SK-N-MC (cell line): ENCODE measurements around the gene EFCAB6.

ENCODE experiments used
- EZH2 ChIP-seq: fragments of 200-600 bp; sonication (generic); IDR thresholded peaks from one replicate; pipeline ENCODE4 v1.6.1; 2017; ENCODE audit warnings: antibody characterized with exemption
- FOXP2 ChIP-seq: optimal IDR thresholded peaks from 2 replicates; pipeline ENCODE3; 2011; ENCODE audit warnings: mild to moderate bottlenecking, moderate library complexity; ENCODE audit not compliant: insufficient read depth; ENCODE audit errors: extremely low read length, control extremely low read depth
- POLR2AphosphoS5 ChIP-seq: IDR thresholded peaks from 2 replicates; pipeline ENCODE4 v1.6.1; 2012; ENCODE audit warnings: mild to moderate bottlenecking, low read depth, low read length, borderline replicate concordance

DNA sequence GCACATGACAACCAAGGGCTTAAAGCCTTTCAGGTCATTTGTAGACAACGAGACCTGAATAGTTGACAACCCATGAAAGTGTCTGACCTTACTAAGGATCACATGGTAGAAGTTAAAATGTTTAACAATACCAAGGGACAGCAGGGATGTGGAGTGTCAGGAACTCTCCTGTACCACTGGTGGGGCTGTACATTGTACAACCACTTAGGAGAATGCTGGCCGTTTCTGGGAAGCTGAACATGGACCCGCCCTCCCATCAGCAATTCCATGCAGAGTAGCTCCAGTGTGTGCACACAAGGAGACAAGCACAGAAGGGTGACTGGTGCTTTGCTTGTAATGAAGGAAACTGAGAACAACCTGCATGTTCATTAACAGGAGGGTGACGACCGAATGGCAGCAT lies 237.4 kb downstream of the EFCAB6 start:
- TF ChIP-seq EZH2 (no peak), POLR2AphosphoS5 (no peak), FOXP2 (no peak)
